Activated T-cell treated with anti-CD3 and anti-CD28 coated beads for 48 hours (primary cell): ENCODE data around the gene SEC61B.
A peak's percentile ranks its signal among the peaks of the same experiment; 100 is the strongest.

Experiments
- DNase-seq: peaks from one replicate; pipeline ENCODE4 v3.0.0-alpha.2; 2020; ENCODE audit warnings: low read depth

SEC61B gene

DNA sequence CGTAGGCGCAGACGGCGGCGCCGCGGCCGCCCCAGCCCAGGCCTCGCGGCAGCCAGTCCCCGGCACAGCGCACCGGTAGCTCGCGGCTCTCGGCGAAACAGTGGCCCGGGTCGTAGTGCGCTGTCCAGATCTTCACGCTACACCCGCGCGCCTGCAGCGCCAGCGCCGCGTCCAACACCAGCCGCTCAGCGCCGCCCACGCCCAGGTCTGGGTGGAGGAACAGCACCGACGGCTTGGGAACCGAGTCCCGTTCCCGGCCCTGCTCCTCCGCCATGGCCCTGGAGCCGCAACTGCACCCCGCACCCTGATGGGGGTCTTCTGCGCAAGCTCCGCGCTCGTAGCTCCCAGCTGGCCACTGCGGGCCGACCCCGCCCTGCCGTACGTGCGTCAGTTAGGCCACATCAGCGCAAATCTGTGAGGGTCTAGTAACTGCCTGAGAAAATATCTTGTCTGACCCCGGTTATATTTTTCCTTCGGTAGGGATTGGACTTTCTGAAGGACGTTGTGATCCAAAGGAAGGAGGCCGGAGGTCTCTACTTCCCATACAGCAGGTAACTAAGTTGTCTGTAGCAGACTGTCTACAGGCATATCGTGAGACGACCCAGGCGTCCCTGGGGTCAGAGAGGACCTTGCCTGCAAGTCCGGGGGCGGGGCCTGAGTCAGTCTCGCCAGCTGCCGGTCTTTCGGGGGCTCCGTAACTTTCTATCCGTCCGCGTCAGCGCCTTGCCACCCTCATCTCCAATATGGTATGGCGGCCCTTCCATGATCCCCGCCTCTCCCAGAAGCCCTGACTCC lies at the start of gene SEC61B, which contains the start of gene ALG2:
SEC61B (plus strand) TSS at position 662 of the 795 bp plus-strand sequence; CDS start at position 744, 82 bp downstream.
ALG2 (minus strand) TSS at position 322 of the 795 bp plus-strand sequence; CDS start at position 274, 48 bp downstream.
- peak; percentile 92 for DNase-seq

DNA sequence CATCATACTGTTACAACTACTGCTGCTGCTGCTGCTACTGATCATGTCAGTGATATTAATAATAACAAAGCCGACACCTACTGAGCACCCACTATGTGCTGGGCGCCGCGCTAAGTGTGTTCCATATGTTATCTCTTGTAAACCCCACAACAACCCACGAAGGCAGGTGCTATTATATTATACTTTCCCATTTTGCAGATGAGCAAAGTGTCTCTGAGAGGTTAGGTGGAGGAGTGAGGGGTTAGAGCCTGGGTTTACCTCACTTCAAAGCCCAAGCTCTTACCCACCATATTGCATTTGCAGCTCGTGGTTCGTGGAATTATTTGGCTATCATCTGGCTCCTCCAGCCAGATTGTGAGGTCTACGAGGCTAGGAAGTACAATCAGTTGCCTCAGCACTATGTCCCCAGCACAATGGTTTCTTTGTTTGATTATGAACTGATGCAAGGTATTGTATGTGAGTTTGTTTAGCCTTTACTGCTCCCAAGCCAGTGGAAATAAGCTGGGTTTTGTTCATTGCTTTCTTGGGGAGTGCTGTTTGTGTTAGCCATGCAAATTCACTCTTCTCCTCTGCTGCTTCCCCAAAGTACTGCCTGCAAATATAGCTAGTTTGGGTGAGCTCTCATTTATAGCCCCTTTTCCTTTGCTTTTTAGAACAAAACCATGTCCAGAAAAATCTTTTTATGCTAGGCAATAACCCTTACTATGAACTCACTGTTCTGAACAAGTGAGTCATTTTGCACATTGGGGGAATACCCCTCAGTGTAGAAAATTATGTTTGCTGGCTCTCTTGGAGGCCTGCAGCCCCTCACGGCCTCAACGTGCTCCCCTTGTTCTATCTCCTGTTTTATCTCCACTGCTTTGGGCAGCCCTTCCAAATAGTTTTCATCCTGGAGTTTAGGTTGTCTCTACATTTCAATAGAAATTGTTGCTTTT lies 48.2 kb upstream of the SEC61B start:
- DNase-seq = no peak

DNA sequence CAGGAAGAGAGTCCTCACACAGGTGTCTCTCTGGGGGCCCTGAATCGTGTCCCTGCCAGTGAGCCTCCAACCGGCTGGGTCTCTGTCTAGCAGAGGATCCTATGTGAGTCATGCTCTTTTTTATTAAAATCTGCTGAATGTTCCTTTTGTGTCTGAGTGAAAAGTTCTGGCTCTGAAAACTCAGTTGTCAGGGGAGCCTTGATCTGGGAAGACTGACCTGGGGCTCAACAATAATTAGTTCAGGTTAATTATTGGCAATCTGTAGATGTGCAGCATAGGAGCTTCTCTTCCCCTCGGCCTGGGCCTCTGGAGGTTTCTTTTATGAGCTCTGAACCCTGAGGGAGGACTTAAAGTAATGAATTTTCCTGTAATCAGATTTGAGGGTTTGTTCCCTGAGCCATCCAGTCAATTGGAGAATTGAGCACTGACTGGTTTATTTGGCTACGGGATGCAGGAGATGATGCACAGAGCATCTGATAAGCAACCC lies 45.5 kb upstream of the SEC61B start:
- DNase-seq = no peak

DNA sequence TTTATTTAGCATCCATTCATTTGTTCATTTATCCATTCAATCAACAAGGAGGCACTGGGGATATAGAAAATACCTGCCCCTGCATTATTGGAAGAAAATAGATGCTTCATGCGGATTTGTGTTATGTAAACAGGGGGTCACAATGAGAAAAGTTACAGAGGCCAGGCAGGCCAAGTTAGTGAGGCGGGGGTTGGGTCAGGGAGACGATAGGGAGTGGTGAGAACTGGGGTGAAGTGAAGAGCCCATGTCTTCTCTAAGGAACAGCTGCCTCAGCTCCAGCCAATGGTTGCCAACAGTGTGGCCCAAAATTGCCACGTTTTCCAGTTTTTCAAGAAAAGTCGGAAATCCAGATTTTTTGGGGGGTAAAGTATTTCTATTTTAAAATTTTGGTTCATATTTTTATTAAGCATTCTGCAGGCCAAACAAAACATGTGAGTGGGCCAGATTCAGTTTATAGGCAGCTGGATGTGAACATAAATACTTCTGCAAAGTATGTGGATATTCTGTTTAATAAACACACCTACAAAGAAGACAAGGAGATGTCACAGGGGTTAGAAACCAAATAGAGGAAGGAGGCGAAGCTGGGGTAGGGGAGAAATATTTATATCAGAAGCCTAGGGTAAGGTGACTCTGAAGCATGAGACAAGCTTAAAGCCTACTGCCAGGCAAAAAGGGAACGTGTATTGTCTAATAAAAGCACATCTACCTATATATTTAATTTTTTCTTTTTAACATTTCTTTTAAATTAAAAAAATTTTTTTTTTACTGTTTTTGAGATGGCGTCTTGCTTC lies 44.3 kb upstream of the SEC61B start:
- DNase-seq = no peak

DNA sequence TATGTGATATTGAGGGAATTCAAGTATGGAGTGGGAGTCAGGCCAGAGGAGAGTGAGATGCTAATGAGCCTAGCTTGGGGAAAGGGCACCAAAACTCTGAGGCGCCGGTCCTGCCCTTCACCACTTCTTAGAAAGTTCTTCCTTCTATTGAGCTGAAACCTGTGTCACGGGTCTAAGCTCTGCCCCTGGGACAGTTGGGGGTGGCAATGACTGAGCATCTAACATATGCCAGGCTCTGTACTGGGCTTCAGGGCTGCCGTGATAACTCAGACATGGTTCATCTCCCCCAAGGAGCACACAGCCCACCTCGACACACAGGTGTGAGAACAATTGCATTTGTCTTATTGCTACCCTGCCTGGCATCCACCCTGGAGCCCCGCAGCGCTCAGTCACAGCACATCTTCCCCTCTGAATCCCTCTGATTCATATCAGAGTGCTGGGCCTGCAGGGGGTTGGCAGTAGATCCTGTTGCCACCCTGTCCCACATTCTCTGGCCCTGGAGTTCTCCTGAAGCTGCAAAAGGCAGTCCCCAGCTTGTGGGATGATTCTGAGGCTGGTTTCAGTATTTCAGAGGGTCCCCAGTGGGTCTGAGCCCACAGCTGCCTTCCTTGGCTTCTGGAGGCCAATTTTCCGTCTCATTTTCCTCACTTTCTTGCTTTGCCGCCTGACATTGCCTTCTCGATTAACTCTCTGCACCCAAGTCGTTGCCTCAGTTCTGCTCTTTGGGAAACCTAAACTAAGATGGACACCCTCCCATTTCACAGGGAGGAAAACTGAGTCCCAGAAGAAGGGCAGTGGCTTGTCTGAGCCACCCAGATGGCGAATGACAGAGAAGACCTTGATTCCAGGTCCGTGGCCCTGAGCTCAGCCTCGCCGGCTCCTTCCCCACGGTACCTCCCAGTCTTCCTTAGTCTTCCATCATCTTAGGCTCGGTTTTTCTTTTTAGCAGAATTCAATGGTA lies 42.9 kb upstream of the SEC61B start:
- DNase-seq = no peak

DNA sequence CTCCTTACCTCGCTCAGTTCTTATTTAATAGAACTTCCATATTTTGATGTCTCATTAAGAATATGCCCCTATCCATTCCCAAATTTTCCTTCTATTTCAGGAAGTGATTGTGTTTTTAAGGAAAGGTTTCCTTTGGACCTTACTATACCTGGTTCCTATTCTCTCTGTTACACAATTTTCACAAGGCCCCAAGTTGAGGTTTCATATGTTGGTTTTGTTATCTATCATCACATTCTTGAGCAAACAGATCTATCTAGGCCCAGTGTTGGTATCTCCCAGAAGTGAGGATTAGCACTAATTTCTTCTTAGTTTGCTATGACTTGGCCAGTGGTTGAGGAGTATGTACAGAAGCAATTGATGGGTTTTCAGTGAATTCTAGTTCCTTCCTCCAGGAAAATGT lies 41.9 kb upstream of the SEC61B start:
- no peak for DNase-seq

DNA sequence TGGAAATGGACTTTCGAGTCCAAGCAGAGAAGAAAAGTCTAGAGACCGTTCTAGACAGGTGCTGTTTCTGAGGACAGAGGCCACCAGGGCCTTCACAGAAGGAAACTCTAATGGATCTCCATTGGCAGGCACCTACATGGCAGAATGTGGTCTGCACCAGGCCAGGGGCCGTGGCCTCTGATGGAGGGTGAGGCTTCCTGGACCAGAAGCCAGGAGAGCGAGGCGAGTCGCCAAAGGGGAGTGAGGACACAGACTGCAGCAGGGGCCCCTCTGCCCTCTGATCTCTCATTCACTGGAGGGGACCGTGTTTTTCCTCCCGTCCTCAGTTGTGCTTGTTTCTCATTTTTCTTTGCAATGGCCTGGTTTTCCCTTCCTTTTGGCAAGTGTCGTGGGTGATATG lies 41.4 kb upstream of the SEC61B start:
- no peak for DNase-seq

DNA sequence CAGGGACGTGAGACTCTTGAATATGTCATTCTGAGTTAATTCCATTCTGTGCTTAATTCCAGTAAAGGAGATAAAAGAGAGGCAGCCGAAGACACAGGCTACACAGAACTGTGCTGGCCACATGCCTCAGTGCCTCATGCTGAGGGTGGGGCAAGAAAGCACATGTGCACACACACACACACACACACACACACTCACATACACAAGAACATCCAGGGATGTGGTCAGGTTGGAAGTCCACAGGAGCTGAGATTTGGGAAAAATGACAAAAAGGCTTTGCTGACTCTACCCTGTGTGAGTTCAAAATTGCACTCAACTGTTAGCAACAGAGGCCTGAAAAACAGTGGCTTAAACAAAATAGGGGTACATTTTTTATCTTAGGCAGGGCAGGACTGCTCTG lies 40.9 kb upstream of the SEC61B start:
- DNase-seq = no peak

DNA sequence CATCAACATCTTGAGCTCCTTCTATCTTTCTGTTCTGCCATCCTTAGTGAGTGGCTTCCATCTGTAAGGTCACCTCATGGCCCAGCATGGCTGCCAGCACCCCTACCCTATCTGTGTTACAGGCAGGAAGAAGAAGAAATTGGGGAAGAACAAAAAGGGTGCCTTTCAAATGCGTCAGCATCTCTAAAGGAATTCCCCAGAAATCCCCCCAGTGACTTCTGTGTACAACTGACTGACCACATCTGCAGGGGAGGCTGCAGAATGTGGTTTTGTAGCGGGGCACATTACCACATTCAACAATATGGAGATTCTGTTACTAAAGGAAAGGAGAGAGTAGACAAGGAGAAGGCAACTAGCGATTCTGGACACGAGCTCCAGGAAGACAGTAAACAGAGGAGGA lies 40.5 kb upstream of the SEC61B start:
- DNase-seq = peak; percentile 10

DNA sequence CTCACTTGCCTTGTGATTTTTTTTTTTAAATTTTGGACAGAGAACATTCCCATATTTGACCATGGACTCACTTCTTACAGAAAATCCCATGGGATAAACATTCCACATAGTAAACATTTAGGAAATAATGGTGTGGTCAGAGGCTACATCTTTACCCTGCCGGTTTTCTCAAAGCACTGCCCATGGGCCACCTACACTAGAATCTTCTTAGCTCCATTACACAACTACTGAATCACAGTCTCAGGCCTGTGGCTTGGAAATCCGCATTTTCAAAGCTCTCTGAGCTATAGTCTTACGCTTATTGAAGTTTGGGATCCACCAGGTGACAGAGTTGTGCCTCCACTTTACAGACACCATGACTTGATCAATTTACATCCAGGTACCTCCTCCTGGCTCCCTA lies 39.7 kb upstream of the SEC61B start:
- DNase-seq = no peak

DNA sequence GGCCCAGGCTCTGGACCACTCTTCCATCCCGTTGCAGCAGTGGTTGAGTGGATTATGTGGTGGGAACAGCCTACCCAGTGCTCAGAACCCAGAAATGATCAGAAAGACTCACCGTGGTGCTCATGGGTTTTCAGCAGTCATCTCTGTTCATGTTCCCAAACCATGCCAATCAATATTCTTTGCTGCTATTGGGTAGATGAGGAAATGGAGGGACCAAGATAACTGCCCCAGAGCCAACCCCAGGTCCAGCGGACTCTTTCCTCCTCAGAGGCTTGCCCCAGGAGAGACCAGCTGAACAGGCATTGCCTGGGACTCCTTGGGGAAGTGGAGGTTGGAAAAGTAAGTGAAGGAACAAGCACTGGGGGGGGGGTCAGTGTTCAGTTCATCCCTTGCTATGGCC lies 38.5 kb upstream of the SEC61B start:
- DNase-seq = no peak

DNA sequence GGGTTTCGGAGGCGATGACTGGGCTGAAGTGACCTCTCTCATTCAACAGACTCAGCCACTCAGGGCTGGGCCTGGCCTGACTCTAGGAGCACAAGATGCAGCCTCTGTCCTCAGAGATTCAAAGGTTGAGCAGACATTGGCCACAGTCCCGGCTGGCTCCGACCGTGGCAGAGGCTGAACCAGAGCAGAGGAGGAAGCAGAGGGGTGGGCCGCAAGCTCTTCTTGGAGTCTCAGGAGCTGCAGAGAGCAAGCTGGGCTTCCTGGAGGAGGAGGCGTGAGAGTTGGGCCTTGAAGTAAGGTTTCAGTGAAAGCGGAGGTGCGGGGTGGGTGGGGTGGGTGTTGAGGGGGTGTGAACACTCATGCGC lies 38.0 kb upstream of the SEC61B start:
- no peak for DNase-seq

DNA sequence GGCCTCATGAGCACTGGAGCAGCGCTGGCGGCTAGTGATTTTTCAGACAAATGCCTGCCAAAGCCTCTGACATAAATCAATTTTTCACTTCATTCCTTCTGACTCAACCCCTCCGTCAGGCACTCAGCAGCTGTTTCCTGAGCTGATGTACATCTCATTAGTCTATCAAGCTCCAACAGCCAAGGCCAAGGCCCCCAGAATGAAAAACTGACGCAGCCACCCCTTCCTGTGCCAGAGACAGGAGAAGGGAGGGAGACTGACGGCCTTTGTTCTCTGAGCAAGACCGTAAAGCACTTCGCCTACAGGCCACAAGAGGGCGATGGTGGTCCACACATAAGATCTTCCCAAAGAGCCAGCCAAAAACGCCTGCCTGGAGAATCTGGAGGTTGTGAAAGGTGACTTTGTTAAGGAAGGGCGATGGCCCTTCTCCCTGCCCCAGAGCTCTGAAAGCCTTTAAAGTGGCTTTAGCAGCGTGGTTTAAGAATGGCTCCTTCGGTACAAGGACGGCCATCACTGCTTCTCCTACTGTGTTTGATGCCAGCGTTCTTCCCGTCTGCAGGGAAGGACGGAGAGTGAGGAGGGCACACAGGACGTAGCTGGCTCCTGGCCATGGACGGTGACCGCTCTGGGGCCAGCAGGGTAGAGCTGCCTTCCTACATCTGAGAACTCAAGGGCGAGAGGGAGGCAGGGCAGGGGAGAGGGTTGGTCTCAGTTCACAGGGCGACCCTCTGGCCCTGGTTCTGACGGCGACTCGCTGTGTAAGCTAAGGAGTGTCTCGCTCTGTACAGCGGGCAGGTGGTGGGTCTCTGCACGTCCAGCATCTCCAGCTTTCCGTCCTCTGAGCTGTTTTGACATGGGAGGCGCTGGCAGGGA lies 37.4 kb upstream of the SEC61B start:
- DNase-seq = peak; percentile 63

DNA sequence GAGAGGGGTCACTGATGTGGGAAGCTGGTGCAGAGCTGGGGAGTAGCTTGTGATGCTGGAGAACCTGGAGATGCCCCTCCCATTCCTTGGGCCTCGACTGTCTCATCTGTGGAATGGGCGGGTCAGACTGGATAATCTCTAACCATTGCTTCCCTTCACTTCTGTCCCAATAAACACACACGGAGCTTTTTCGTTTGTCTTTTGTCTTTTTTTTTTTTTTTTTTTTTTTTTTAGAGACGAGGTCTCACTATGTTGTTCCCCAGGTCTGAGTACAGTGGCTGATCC lies 36.8 kb upstream of the SEC61B start:
- DNase-seq = no peak

DNA sequence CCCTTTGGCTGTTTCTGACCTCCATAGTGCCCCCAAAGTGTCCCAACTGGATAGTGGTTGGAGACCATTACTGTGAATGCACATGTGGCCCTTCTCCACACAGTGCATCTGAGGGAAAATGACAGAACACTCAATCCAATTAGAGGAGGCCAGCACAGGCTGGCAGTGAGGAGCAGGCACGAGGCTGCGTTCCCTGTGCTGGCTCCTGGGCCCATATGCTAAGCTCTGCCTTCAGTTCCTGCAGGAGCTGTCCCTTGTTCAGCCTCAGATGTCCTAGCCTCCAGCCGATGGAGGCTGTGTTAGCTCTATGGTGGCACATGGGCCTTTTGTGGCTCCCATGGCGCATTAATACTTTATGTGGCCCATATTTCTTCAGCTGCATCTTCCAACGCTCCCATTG lies 36.1 kb upstream of the SEC61B start:
- DNase-seq = no peak

DNA sequence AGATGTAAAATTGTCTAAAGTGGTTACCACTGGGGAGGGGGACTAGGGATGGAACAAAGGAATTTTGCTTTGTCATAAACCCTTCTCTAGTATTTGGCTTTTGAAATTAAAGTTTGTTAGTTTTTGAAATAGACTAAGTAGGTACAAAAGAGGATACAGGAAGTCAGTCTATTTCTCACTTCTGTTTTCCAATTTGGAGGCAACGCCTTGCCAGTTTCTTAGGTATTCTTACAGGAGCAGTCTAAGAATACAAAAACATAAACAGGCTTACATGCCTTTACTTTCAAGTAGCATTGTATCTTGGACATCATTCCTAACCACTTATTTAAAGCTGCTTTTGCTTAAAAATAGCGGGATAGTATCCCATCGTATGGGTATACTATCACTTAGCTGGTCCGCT lies 34.8 kb upstream of the SEC61B start:
- DNase-seq = no peak

DNA sequence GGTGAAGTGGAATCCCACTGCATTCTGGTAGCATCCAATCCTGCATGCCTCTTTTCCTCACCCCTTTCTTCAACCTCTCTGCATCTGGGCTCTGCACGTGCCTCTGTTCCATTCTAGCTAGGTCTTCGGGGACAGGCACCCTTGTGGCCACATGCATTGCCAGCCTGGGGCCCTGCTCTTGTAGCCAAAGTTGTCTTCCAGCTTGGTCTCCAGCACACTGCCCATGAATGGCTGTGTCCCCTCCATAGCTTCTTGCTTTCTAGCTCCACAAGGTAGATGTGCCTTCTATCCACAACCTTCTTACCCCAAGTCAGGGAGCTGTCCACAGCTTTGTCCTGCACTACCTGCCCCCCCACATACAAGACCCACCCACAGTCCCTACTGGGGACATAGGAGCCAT lies 32.9 kb upstream of the SEC61B start:
- no peak for DNase-seq

DNA sequence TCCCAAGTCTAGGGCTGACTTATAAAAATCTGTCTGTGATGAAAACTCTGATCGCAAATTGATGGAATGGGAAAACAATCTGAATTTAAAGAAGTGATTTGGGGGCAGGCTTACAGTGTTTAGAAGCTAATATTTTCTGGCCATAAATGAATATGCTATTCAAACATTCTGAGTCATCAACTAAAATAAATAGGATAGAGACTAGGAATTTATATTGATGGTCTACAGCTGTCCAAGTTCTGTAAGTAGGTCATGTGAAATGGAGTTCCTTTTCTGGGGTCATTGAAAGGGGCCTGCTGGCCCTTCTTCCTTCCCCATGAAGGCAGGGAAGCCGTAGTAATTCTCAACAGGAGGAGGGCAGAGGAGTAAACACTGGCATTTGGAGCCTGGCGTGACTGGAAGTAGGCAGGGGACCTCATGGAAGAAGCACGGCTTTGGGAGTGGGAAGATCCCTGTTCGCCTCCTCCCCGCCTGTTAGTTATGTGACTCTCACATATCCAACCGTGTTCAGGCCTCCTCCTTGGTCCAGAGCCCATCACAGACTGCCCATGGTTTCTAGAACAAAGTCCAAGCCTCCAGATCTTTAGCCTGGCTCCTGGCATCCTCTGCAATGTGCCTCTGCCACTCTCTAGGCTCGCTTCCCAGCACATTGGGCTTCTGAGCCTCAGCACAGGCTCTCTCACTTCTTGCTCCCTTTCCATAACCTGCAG lies 32.0 kb upstream of the SEC61B start:
- DNase-seq = no peak

DNA sequence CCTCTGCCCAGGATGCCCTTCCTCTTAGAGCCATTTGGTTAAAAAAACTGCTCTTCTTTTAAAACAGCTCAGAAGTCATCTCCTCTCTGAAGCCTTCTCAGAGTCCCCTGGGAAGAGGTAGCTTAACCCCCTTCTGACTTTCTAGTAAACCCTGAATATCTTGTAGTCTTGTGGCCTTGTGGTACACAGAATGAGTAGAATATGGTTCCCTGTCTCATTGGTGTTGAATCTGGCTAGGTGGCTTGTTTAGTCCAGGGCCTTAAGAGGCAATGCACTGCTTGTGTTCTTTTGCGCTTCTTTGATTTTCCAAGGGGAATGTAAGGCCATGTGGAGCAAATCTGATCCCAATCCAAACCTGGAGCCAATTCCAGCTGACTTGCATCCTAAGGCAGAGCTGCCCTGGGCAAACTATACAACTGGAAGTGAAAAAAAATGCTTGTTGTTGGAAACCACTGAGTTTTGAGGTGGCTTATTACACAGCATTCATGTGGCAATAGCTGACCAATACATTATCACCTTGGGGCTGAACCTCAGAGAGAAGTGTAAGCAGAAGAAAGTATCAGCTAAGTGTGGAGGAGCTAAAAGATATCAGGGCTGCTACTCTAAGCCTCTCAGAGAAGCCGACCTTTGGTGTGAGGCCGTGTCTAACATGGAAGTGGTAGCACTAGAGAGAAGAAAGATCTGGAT lies 31.3 kb upstream of the SEC61B start:
- DNase-seq = no peak
